ENCODE results near the gene FOXP1.

Gene FOXP1

DNA sequence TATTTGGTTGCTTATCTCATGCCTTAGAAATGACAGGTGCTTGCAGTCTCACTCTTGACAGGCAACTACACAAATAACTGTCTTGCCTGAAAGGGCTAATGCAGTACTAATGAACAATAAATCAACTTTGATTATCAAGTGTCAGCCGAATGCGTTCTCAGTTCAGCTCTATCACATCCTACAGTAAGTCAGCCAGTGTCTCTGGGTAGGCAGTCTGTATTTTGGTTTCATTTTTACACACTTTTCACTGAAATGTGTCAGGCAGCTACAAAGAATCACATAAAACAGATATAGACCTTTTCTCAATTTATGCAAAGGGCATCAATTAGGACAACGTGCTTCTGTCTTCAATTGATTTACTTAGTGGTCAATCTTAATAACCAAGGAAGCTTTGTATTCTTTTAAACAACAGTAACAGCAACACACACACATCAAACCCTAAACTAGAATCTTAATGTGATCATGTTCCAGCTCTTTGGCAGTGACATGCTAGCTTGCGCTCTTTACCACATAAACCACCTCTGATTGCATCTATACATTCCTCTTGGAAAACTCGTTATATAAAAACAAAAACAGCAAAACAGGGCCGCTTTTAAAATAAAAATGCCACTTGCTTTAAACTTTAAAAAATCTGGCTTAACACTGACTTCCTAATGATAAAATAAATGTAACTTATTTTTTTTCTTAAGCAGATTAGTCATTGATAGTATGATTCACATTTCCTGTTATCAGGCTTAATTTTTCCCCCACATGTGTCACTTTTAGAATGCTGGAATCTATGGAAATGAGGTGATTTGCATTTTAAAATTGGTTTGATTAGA is 520.4 kb downstream of the FOXP1 start:
- no peak for DNase-seq

DNA sequence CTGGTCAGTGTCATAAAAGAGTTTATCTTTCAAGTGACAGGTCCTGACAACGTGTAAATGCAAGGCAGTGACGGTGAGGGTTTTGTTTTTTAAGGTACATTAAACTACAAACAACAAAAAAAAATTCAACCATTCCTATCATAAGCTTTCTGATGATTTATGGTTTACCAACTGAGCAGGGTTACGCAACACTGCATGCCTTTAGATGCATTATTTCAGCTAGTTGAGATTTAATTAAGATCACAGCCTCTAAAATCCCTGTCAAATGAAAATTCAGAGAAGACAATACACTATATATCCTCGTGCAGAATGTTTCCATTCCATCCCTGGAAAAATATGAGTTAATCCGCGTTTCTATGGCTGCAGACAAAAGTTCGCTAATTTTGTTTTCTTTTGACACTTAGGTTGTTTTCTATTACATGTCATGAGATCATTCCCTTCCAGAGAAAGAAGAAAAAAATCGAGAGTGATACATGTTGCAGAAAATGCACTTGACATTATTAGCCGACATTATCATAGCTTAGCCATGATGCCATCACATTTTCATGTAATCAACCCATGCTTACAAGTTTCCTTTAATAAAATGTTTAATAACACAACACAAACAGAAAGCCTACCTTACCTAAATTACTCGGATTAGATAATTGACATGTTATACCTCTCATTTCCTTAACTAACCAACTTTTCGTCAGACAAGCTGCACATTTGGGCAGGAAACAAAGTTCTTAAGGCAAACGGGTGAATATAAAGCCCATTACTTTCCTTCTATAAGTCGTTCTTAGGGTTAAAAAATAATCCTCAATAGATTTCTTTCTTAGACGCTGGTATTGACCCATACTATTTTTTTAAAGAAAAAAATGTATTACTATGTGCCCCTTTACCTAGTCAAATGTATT is 521.2 kb downstream of the FOXP1 start:
- DNase-seq = no peak

DNA sequence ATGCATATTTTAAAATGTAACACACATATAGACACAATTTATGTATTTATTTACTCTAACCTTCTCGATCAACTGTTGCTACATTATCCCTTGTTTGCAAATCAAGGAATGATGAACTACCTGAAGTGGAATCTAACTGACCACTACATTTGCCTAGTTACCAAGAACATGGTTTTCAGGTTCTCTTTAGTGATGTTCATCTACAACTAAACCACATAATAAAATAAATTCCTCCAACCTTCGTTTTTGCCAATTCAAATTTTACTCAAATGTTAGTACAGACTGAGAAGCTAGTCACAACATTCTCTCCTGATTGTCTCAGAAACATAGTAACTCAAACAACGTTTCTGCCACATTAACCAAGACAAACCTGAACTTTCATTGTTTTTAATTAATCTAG is 521.9 kb downstream of the FOXP1 start:
- DNase-seq = no peak

DNA sequence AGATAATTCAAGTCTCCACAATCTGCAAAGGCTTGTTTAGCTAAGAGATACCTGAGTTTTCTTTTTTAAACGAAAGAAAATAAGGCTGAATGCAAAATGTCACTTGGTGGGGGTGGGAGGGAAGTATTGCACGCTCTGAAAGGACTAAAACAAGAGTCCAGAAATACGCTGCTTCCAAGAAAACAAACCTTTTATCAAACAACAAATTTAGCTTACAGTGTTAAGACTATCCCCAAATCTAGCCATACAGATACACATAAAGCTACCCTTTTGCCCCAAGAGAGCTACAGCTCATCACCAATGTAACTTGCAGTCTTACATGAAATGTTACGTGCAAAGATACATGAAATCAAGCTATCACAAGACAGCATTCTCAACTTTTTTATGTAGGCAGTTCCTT is 522.5 kb downstream of the FOXP1 start:
- no peak for DNase-seq

DNA sequence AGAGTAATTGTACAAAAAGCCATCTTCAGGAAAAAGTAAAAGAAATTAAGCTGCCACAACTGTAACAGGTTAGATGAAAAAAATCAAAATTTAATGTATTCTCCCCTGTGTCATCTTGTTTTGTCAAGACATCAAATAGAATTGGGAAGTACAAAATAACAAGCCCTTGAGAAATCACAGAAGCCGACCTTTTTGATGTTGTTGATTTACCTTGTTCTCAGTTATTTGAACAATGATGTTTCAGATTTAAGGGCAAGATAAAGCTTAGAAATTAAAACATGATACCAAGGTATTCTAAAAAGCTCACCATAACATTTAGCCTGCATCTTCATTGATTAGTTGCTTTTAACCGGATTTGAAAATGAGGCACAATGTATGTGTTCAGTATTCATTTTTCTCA is 523.0 kb downstream of the FOXP1 start:
- DNase-seq = no peak

DNA sequence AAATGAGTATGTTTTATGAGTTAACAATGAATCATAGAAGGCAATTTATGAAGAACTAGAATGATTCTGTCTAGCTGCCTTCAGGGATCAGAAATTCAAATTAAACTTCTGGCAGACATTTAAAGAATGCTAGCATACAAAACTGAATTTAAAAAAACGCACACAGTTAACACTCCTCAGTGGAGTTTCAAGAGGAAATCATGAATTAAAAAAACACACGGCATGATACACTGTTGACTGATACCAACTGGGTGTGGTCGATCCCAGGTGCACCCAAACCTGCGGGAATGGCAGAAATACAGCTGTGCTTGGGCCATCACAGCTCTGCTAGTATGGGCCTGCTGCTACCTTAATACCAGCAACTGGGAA is 526.0 kb downstream of the FOXP1 start:
- DNase-seq = no peak

DNA sequence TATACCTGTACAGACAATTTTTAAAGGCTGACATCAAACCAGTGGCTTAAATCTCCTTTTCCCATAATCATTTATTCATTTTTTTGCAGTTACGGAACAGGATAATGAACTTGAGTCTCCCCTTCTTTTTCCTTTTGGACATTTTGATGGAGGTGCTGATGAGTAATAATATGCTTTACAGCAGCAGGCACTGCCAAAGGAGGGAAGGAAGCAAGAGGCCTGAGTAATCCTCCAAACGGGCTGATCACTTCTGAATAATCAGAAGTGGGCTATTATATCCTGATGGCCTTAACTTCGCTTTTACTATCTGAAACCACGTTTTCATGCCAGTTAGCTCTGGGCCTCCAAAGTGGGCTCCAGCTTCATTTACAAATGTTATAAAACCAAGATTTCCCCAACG is 527.2 kb downstream of the FOXP1 start:
- DNase-seq = no peak

DNA sequence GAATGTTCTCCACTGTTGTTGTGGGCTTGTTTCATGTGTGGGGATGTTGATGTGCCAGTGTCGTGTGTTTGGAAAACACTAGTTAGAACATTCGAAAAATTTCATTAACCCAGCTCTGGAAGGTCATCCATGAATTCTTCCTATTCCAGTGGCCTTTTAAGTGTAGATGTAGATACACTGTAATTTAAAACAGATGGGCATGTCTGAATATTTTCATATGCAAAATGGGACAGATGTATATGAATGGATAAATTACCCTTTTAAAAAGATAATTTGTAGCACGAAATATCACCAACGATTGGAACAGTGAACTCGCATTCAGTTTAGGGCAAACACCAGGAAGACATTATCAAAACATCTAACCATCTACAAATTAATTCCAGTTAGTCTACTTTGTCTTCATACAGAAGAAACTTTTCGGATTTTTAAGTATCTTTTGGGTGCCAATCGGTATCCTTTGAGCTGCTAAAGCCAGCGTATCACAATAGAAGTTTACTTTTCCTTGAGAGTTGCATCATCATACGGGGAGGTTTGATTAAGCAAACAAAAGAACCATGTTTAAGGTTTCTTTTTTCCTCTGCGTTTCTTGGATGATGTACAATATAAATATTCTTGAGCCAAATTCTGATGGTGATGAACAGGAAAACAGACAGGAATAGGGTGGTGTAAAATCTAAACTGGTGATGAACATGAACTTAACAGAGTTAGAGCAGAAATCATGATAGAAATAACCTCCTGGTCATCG is 528.1 kb downstream of the FOXP1 start:
- DNase-seq = no peak

DNA sequence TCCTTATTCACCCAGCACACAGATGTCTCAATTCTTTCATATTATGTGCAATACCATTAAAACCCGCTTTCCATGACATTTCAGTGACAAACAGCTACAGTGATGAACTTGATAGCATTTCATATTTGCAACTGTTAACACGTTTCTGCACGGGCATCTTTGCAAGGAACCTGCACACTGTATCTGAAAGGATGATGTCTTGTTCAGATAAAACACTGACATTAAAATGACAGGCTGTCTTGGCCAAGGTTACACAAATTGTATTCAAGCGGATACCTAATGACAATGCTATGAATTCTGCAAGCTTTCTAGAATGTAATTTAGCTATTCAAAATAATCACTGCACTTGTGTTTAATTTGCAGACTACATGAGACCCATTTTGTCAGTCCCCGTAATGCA is 529.2 kb downstream of the FOXP1 start:
- no peak for DNase-seq

DNA sequence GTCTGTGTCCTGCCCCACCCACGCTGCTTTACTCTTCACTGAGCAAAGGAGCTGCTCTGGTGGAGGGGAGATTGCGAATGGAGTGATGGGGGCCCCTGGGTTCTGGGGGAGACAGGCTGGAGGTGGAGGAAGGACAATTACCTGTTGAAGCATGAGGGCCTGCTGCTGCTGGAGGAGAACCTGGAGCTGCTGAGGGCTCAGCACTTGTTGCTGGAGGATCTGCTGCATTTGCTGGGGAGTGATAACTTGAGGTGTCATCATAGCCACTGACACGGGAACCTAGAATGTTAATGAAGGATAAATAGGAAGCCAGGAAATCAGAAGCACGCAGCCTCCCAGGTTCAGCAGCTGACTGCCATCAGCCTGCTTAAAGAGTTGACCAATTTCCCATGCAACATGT is 530.0 kb downstream of the FOXP1 start:
- no peak for DNase-seq

DNA sequence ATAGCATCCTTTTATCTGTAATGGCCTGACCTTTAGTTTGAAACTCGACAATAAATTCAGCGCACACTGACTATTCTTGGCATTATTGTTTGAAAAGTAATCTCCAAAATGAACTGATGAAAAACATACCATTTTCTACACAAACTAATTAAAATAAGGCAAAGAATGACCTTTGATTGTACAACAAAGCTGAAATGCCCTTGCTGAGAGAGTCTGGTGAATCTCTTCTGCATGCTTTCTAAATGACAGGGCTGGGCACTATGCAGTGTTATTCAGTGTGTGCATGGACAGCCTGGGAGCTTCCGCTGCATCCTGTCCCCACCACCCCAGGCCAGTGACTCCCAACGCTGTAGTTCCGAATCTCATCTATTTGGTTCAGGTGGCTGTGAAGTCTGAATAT is 530.8 kb downstream of the FOXP1 start:
- no peak for DNase-seq

DNA sequence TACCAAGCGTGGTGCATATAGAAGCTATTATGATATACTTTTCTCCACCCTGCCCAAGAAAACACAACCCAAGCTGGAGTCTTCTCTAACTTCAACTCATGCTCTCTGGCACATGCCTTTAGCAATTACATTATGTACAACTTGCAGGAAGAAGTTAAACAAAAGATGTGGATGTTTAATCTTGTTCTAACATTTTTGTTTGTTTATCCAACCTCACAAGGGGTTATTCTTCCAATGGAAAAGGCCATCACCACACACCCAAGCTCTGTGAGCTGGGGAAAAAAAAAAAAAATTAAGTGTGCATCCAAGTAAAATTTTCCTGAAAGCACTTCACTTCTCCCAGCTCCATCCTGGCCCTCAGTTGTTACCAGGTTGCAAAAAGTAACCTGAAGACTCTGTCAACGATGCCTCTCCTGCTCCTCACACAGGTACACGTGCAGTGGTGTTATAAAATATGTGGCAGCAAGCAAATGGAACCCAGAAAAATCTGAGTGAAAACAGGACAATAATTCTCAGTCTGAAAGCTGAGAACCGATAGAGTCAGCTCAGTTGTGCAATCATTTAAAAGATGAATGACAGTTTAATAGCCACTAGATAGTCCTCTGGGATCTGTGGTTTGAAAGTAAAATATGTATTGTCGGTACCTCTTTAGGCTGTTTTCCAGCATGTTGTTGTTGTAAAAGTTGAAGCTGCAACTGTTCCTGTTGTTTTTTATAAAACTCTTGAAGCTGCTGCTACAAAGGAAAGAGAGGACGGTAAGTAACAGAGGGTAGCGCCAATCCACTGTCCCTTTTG is 531.4 kb downstream of the FOXP1 start:
- no peak for DNase-seq

DNA sequence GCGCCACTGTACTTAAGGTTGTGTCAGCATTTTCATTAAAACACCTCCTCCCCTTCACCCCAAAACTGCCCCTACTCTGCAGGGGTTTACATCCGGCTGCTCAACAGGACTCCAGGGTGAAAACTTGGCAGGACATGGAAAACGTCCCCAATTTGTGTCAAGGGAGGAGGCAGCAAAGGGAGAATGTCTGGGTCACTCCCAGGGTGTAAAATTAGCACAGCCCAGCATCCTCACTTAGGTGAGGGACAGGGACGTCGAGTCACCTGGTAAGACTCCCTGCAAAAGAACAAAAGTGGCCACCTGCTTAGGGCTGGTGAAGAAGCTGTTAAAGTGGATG is 532.3 kb downstream of the FOXP1 start:
- DNase-seq = no peak

DNA sequence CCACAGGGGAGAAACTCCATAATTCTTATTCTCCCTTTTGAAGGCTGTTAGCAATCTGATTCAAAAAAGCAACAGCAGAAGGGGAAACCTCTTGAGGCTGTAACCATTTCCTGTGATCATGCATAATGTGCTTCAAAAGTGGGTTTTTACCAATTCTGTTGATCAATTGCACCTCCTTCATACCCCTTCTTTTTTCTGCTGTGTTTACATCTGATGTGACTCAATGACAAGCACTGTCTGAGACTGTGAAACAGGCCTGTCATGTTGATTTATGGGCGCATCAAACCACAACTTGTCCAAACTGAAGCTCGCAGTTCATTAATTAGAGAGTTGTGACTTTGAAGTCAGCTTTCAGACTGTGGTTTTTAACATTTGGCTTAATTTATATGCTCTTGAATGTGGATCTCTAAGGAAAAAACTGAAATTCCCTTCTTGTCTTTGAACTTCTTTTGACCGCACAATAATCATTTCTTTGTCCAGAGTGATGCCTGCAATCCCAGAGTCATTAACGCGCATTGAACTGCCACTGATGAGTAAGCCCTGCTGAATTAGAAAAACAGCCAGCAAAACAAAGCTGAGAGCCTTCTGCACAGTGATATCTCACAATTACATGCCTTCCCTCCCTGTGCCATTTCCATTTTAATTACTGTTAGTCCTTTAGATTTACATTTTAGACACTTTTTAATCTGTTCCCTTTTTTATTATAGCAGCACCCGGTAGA is 532.8 kb downstream of the FOXP1 start:
- DNase-seq = no peak

DNA sequence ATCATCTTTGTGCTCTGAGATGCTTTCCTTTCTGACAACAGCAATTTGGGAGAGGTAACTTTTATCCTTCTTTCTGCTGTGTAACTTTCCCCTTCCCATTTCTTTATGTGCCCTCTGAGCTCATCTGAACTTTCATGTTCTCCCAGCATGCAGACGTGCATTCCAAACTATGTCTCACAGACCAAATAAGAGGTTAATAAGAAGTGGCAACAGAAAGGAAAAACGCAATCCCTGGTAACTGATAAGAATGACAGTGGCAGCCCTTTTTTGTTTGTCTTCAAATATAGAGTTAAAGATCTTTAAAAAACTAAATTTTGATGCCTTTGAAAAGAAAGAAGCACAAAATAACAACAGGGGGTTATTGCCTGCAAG is 533.4 kb downstream of the FOXP1 start:
- no peak for DNase-seq

DNA sequence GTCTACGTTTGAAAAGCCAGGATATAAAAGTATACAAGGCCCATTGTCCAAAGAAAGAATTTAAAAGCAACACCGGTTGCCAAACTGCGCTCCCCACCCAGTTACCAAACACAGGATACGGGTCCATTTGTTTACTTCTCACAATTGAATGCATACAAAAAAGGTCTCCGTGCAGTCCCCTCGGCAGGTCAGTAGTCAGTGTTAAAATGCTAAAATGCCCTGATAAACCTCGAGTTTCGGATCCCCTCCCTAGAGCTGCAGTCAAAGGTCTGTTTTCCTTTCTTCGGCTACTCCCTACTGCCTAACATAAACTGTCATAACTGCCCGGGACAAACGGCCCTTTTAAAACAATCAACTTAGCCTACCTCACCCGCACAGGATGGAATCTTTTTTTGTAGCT is 534.6 kb downstream of the FOXP1 start:
- DNase-seq = no peak

DNA sequence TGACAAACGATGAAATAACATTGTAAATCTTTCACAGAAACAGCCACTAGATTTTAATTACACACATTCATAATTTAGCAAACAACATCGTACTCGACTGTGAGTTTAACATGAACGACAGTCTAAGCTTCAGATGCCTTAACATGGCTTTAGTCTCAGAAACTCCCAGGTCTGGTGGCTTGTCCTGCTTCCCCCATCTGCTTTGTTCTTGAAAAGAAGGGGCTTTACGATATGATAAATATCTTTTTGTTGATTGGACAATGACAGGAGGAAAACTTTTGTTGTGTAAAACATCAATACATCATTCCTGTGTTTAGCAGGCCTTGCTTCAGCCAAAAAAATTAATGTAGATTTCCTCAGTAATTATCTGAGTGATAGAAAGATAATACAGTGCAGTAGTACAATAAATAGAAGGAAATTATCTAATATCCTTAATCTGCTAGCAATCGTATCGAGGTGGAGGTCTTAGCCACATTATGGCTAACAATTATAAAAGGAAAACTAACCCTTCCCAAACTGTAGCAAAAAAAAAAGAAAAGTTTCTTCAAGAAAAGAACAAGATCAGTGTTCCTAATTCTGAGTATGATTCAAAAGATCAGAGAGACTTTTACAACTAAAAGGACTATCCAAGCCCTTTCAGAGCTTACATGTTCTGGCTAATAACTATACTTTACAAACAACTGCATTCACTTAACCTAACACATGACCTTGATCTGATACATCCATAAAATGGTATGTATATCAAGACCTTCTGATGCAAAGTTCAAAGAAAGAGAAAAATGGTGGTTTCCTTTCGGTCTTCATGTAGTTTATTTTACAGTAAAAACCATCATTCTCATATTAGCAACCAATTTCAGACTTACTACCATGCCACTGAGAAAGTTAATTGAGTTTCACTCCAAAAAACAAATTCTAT is 535.7 kb downstream of the FOXP1 start:
- no peak for DNase-seq

DNA sequence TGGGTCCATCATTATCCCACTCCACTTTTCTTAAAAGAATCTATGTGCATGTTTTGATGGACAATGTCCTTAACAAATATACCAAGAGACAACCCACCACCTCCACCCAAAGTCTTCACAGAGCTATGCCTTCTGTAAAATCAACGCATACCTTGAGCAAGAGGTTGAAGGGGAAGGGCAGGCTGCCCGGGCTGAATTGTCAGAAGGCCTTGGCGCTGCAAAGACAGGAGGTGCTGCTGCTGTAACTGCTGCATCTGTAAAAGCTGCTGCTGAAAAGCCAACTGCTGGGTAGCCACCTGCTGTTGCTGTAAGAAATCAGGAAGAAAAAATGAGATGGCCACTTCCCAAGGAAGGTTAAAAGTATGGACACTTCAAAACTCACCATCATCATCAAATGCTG is 536.7 kb downstream of the FOXP1 start:
- DNase-seq = no peak

DNA sequence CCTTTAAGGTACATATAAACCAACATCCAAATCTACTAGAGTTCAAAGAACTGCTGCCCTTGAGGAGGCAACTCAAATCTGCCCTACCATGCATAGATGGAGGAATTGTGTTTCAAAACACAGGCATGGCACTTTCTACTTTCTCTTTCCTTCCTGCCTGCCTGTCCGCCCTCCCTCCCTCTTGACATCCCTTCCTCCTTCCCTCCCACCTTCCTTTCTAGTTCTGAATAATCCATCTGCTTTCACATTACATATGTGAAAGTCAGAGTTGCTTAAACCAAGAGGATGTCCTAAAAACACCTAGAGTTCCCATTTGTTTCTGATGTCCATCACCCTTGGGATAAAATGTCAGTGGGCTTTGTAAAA is 537.6 kb downstream of the FOXP1 start:
- no peak for DNase-seq

DNA sequence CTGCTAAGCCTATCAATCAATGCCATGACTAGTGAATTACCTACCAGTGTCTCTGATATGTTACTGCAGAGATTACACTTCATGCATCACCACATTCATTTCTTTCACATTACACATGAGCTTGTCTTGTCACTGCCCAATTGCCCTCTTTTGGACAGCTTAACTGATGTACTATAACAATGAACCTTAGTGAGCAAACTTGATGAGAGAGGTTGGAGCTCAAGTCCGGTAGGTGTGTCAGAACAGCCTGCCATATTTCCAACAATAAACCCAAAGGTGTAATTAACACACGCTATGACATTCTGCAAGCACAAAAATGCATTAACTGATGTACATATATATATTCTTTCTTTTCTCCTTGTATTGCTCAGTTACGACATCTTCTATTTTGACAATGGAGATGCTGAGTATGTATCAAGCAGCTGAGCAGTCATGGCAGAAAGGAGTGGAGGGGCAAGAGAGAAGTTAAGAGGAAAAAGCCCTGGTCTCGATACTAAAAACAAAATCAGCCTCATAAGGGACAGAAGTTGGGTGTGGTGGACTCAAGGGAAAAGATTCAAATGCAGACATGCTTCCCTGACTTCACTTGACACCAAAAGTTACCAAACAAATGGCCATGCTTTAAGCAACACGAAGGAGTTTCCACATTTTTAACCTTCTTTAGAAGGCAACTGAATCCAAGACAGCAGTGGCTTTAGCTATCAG is 538.2 kb downstream of the FOXP1 start:
- DNase-seq = no peak

DNA sequence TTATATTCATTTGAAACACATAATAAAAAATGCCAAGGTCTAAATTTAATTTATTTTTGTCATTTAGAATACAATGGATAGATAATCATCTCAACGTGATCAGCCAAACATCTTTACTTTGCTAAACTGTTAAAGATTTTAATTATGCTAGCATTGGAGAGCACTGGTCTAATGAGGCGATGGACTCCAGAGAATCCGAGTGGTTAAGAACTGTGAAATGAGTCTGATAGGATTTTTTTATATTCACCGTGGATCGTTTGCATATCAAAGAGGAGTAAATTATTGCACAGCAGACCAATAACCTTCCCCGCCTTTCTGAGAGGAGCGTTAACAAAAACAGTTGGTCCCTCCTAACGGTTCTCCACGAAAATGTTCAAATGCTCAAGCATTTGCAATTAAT is 540.8 kb downstream of the FOXP1 start:
- DNase-seq = no peak
